KMS-11 (cell line): ENCODE data around the gene MAP7.
"Not testable (repeated sequence)": the region's sequence is repeated elsewhere in the genome, so short reads cannot be mapped to it uniquely, and the experiment has no call there.

ENCODE experiments used
- H2AFZ ChIP-seq: fragments of 200-600 bp; sonication (generic); 2 replicates; pipeline ENCODE4 v1.6.1; 2016; ENCODE audit warnings: antibody characterized with exemption, mixed run types, low read depth
- H3K27ac ChIP-seq: fragments of 200-600 bp; sonication (generic); 2 replicates; pipeline ENCODE4 v1.6.1; 2016; ENCODE audit warnings: mild to moderate bottlenecking, mixed run types
- H3K27me3 ChIP-seq: fragments of 200-600 bp; sonication (generic); 2 replicates; pipeline ENCODE4 v1.6.1; 2017; ENCODE audit warnings: mild to moderate bottlenecking, low read depth, mixed run types, moderate library complexity; ENCODE audit not compliant: insufficient read depth
- H3K36me3 ChIP-seq: fragments of 200-600 bp; sonication (generic); 2 replicates; pipeline ENCODE4 v1.6.1; 2017; ENCODE audit warnings: mild to moderate bottlenecking, mixed run types; ENCODE audit not compliant: insufficient read depth
- H3K4me1 ChIP-seq: fragments of 200-600 bp; sonication (generic); 2 replicates; pipeline ENCODE4 v1.6.1; 2016; ENCODE audit warnings: mild to moderate bottlenecking, low read depth, mixed run types; ENCODE audit not compliant: poor library complexity, severe bottlenecking
- H3K4me2 ChIP-seq: fragments of 200-600 bp; sonication (generic); 2 replicates; pipeline ENCODE4 v1.7.0; 2016; ENCODE audit warnings: mild to moderate bottlenecking, mixed run types
- H3K4me3 ChIP-seq: fragments of 200-600 bp; sonication (generic); IDR thresholded peaks from 2 replicates; pipeline ENCODE4 v1.6.1; 2017; ENCODE audit warnings: low read depth, low read length, mixed read lengths; ENCODE audit not compliant: insufficient read depth
- H3K79me2 ChIP-seq: fragments of 200-600 bp; sonication (generic); 2 replicates; pipeline ENCODE4 v1.6.1; 2016; ENCODE audit warnings: low read depth, mixed run types; ENCODE audit not compliant: insufficient read depth
- H3K9ac ChIP-seq: fragments of 200-600 bp; sonication (generic); 2 replicates; pipeline ENCODE4 v1.6.1; 2016; ENCODE audit warnings: mild to moderate bottlenecking, mixed run types
- H4K20me1 ChIP-seq: fragments of 200-600 bp; sonication (generic); 2 replicates; pipeline ENCODE4 v1.6.1; 2016; ENCODE audit warnings: mild to moderate bottlenecking, mixed run types; ENCODE audit not compliant: insufficient read depth
- CTCF ChIP-seq: fragments of 200-600 bp; sonication (generic); conservative IDR thresholded peaks from 2 replicates; pipeline ENCODE4 v1.6.1; 2017; ENCODE audit warnings: low read depth, mild to moderate bottlenecking, antibody characterized with exemption, low read length, moderate library complexity, mixed read lengths

The MAP7 gene

DNA sequence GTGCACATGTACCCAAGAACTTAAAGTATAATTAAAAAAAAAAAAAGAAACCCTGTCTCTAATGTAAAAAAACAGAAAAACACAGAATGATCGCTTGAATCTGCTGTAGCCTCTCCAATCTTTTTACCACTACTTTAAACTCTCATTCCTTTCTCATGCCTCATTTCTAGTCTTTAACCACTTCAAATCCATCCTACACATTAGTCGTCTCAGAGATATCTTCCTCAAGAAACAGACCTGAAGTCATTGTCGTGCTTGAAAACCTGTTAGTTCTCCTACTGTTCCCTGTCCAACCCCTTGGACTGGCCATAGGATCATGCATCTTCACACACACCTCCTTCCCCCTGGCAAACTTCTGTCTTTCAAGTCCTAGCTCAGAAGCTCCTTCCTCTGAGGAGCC is 148.5 kb downstream of the MAP7 start:
- no peak overlapping the region for H3K4me2 ChIP-seq
- no peak overlapping the region for H3K9ac ChIP-seq
- H3K27ac ChIP-seq, result no peak overlapping the region

DNA sequence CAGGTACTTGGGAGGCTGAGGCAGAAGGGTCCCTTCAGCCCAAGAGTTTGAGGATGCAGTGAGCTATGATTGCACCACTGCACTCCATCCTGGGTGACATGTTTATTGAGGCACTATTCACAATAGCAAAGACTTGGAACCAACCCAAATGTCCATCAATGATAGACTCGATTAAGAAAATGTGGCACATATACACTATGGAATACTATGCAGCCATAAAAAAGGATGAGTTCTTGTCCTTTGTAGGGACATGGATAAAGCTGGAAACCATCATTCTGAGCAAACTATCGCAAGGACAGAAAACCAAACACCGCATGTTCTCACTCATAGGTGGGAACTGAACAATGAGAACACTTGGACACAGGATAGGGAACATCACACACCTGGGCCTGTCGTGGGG is 149.0 kb downstream of the MAP7 start:
- H3K36me3 ChIP-seq, H3K79me2 ChIP-seq, H4K20me1 ChIP-seq, H3K4me2 ChIP-seq, H3K27ac ChIP-seq, H3K4me3 ChIP-seq, H3K4me1 ChIP-seq, H3K9ac ChIP-seq, H3K27me3 ChIP-seq, H2AFZ ChIP-seq: not testable (repeated sequence)

More for the DNA sequence above, 148.5 kb downstream of the MAP7 start:
- no peaks in the 10 kb centered on the region for H4K20me1 ChIP-seq
- no peak for TF ChIP-seq CTCF
- H2AFZ ChIP-seq, result no peak overlapping the region
- H3K27me3 ChIP-seq, result no peaks in the 10 kb centered on the region
- H3K36me3 ChIP-seq, result no peaks in the 10 kb centered on the region
- H3K4me3 ChIP-seq, result no peak overlapping the region
- no peaks in the 10 kb centered on the region for H3K79me2 ChIP-seq
- H3K4me1 ChIP-seq, result no peaks in the 10 kb centered on the region

DNA sequence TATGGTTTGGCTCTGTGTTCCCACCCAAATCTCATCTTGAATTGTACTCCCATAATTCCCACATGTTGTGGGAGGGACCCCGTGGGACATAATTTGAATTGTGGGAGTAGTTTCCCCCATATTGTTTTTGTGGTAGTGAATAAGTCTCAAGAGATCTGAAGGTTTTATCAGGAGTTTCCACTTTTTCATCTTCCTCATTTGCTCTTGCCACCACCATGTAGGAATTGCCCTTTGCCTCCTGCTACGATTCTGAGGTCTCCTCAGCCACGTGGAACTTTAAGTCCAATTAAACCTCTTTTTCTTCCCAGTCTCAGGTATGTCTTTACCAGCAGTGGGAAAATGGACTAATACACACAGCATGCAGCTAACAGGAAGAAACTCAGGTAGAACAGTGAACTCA is 151.8 kb downstream of the MAP7 start:
- Histone ChIP-seq H3K27me3 (no peaks in the 10 kb centered on the region), H4K20me1 (no peaks in the 10 kb centered on the region), H3K4me3 (no peak overlapping the region), H3K79me2 (no peaks in the 10 kb centered on the region), H3K9ac (no peak overlapping the region), H3K4me1 (no peaks in the 10 kb centered on the region), H3K4me2 (no peak overlapping the region), H3K36me3 (no peaks in the 10 kb centered on the region), H3K27ac (no peak overlapping the region), H2AFZ (no peak overlapping the region)
- no peak for TF ChIP-seq CTCF

DNA sequence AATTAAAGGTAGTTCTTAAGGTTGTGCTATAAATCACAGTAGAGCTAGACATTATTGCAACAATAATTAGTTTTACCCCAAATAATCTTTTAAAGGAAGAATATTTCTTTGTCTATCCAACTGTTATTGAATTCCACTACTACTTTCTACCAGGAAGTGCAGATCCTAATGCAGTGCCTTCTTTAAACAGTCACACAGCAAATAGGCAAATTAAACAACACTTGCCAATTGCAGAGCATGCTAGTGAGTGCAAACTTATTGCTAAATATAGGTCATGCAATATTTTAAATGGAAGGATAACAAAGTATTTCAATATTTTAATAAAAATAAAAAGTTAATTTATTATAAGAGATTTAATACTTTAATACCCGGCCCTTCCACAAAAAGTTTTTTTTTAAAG is 153.3 kb downstream of the MAP7 start:
- no peaks in the 10 kb centered on the region for H3K4me1 ChIP-seq
- H3K4me3 ChIP-seq, result no peak overlapping the region
- H3K4me2 ChIP-seq, result no peak overlapping the region
- H3K27ac ChIP-seq, result no peak overlapping the region
- H3K79me2 ChIP-seq, result no peaks in the 10 kb centered on the region
- no peak overlapping the region for H3K9ac ChIP-seq
- H3K36me3 ChIP-seq, result no peaks in the 10 kb centered on the region
- no peaks in the 10 kb centered on the region for H4K20me1 ChIP-seq
- TF ChIP-seq CTCF, result no peak
- H3K27me3 ChIP-seq, result no peaks in the 10 kb centered on the region
- no peak overlapping the region for H2AFZ ChIP-seq

DNA sequence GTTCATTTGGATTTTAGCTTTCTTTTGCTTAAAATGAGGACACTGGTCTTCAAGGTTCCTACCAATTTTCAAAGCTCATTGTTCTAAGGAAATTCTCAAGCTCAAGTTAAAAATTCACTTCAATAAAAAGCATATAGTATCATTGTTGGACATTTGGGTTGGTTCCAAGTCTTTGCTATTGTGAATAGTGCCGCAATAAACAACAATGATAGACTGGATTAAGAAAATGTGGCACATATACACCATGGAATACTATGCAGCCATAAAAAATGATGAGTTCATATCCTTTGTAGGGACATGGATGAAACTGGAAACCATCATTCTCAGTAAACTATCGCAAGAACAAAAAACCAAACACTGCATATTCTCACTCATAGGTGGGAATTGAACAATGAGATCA is 159.3 kb downstream of the MAP7 start:
- H4K20me1 ChIP-seq, H2AFZ ChIP-seq, H3K36me3 ChIP-seq, H3K4me2 ChIP-seq, H3K4me3 ChIP-seq, H3K27me3 ChIP-seq, H3K27ac ChIP-seq, H3K4me1 ChIP-seq, H3K79me2 ChIP-seq, H3K9ac ChIP-seq: not testable (repeated sequence)
